Esophagus squamous epithelium (tissue), 4 donors: ENCODE results near the gene ITPK1.

Source experiments
- CTCF ChIP-seq, 6 experiments: fragments of 450-650 bp in 4 of 6; fragments of 200-600 bp in 2 of 6; sonication (generic) in 2 of 6; IDR thresholded peaks; one replicate each; pipeline ENCODE4 v1.5.1; 2016 to 2019; ENCODE audit warnings: antibody characterized with exemption in 6 of 6, mild to moderate bottlenecking in 4 of 6, moderate library complexity in 4 of 6
- POLR2A ChIP-seq, 4 donors: fragments of 450-650 bp; IDR thresholded peaks; one replicate each; pipeline ENCODE4 v1.6.1; 2017; ENCODE audit warnings: antibody characterized with exemption in 4 of 4, mild to moderate bottlenecking in 4 of 4, moderate library complexity in 3 of 4

- TF ChIP-seq CTCF (IDR thresholded peaks at IDR 0.05): no peak
- no peak for TF ChIP-seq POLR2A (IDR thresholded peaks at IDR 0.05)
Measured at GRCh38 chr14:93104961-93105360, 10.8 kb downstream of the ITPK1 start.
